Frontal cortex (tissue), 4 donors: ENCODE data around the gene C3orf20. TPM values are rescaled to one million over a fixed set of nuclear protein-coding genes. Genes with fewer than 3 reads are reported as not detected.

Experiments
- DNase-seq, 2 donors: peaks; one replicate each; pipeline ENCODE4 v3.0.0; 2012; ENCODE audit warnings: low spot score in 2 of 2
- FAIRE-seq: peaks from 2 replicates; lab custom pipeline; 2012; peaks lifted over from hg19 to GRCh38; lab: Jason Lieb, UNC
- total RNA-seq: library from RNA; depleted of rRNA; stranded (reverse); fragments of >200 nt; gene quantifications from one replicate; pipeline ENCODE4 v1.2.3, GENCODE V29; 2014
- donor health status: control.
- donor health status: control.
- donor health status: control.

Gene C3orf20
- total RNA-seq, result not detected

GRCh38 chr3:14674841-14675240, at the start of gene C3orf20:
Gene C3orf20 (plus strand): TSS chr3:14675141. CDS start chr3:14682714, 7,573 bp downstream.
- DNase-seq (no peak), FAIRE-seq (no peak)

GRCh38 chr3:14625443-14625842, 49.5 kb upstream of the C3orf20 start:
- no peak for DNase-seq
- FAIRE-seq, result no peak

GRCh38 chr3:14627815-14628214, 47.1 kb upstream of the C3orf20 start:
- DNase-seq, result no peak
- FAIRE-seq, result no peak

GRCh38 chr3:14628406-14628805, 46.5 kb upstream of the C3orf20 start:
- FAIRE-seq, result no peak

GRCh38 chr3:14630404-14631100, 44.4 kb upstream of the C3orf20 start:
- DNase-seq (no peak), FAIRE-seq (no peak)

More at GRCh38 chr3:14628406-14628805, 46.5 kb upstream of the C3orf20 start:
- no peak for DNase-seq

- no peak for FAIRE-seq
- DNase-seq, result no peak
Measured at GRCh38 chr3:14631101-14631497, 43.8 kb upstream of the C3orf20 start.

- FAIRE-seq, result no peak
- no peak for DNase-seq
Measured at GRCh38 chr3:14631687-14632441, 43.1 kb upstream of the C3orf20 start.

- DNase-seq, result no peak
- FAIRE-seq, result no peak
Measured at GRCh38 chr3:14632442-14632930, 42.5 kb upstream of the C3orf20 start.

GRCh38 chr3:14633417-14633816, 41.5 kb upstream of the C3orf20 start:
- FAIRE-seq, result no peak
- DNase-seq, result no peak

GRCh38 chr3:14633819-14634424, 41.0 kb upstream of the C3orf20 start:
- DNase-seq, result peak in 1 of 2 donors; percentile 25
- FAIRE-seq, result no peak

- FAIRE-seq, result no peak
- DNase-seq, result no peak
Measured at GRCh38 chr3:14634763-14635400, 40.1 kb upstream of the C3orf20 start.

- DNase-seq (no peak), FAIRE-seq (no peak)
Measured at GRCh38 chr3:14636496-14637087, 38.3 kb upstream of the C3orf20 start.

- no peak for FAIRE-seq
- DNase-seq, result peak in 1 of 2 donors; percentile 42
Measured at GRCh38 chr3:14640157-14640562, 34.8 kb upstream of the C3orf20 start.

GRCh38 chr3:14640734-14641133, 34.2 kb upstream of the C3orf20 start:
- DNase-seq (no peak), FAIRE-seq (no peak)

GRCh38 chr3:14641346-14641745, 33.6 kb upstream of the C3orf20 start:
- FAIRE-seq (no peak), DNase-seq (no peak)

- no peak for DNase-seq
Measured at GRCh38 chr3:14645453-14645852, 29.5 kb upstream of the C3orf20 start.

GRCh38 chr3:14646131-14646573, 28.8 kb upstream of the C3orf20 start:
- DNase-seq, result no peak
- no peak for FAIRE-seq

More at GRCh38 chr3:14645453-14645852, 29.5 kb upstream of the C3orf20 start:
- FAIRE-seq, result no peak

GRCh38 chr3:14646589-14647413, 28.1 kb upstream of the C3orf20 start:
- FAIRE-seq, result no peak
- DNase-seq, result no peak
